Fibroblast of the aortic adventitia (primary cell): ENCODE data around the gene PFKFB4. TPM values are rescaled to one million over a fixed set of nuclear protein-coding genes. Genes with fewer than 3 reads are reported as not detected.
"Not testable (repeated sequence)": the region's sequence is repeated elsewhere in the genome, so short reads cannot be mapped to it uniquely, and the experiment has no call there.

Source experiments
- DNase-seq: peaks from one replicate; pipeline ENCODE4 v3.0.0-alpha.2; 2010; ENCODE audit warnings: low read depth
- H3K4me3 ChIP-seq: 2 replicates; pipeline ENCODE4 v1.5.1; 2011; ENCODE audit warnings: low read depth, mild to moderate bottlenecking, control low read depth, low read length, moderate library complexity
- total RNA-seq: library from RNA; depleted of rRNA; stranded (reverse); fragments of >200 nt; gene quantifications from 2 replicates; pipeline ENCODE4 v1.2.3, GENCODE V29; 2012; ENCODE audit warnings: low replicate concordance
- TF ChIP-seq, protein P1 (sequence below): IDR thresholded peaks from 2 replicates; pipeline ENCODE4 v1.5.1; 2011; ENCODE audit warnings: mild to moderate bottlenecking, low read length, control low read depth, inconsistent platforms; ENCODE audit not compliant: insufficient read depth

The PFKFB4 gene
- total RNA-seq, 1 donor, result 4.7 TPM

DNA sequence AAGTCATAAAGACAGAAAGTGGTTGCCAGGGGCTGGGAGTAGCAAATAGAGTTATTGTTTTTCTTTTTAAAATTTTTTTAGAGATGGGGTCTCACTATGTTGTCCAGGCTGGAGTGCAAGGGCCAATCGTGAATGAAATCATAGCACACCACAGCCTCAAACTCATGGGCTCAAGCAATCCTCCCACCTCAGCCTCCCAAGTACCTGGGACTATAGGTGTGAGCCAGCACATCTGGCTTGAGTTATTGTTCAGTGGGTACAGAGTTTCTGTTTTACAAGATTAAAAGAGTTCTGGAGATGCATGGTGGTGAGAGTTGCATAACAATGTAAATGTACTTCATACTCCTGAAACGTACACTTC, 23.6 kb downstream of the PFKFB4 start:
- H3K4me3 ChIP-seq, result no peak overlapping the region
- DNase-seq, result no peak
- TF ChIP-seq, protein P1, sequence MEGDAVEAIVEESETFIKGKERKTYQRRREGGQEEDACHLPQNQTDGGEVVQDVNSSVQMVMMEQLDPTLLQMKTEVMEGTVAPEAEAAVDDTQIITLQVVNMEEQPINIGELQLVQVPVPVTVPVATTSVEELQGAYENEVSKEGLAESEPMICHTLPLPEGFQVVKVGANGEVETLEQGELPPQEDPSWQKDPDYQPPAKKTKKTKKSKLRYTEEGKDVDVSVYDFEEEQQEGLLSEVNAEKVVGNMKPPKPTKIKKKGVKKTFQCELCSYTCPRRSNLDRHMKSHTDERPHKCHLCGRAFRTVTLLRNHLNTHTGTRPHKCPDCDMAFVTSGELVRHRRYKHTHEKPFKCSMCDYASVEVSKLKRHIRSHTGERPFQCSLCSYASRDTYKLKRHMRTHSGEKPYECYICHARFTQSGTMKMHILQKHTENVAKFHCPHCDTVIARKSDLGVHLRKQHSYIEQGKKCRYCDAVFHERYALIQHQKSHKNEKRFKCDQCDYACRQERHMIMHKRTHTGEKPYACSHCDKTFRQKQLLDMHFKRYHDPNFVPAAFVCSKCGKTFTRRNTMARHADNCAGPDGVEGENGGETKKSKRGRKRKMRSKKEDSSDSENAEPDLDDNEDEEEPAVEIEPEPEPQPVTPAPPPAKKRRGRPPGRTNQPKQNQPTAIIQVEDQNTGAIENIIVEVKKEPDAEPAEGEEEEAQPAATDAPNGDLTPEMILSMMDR, result no peak

DNA sequence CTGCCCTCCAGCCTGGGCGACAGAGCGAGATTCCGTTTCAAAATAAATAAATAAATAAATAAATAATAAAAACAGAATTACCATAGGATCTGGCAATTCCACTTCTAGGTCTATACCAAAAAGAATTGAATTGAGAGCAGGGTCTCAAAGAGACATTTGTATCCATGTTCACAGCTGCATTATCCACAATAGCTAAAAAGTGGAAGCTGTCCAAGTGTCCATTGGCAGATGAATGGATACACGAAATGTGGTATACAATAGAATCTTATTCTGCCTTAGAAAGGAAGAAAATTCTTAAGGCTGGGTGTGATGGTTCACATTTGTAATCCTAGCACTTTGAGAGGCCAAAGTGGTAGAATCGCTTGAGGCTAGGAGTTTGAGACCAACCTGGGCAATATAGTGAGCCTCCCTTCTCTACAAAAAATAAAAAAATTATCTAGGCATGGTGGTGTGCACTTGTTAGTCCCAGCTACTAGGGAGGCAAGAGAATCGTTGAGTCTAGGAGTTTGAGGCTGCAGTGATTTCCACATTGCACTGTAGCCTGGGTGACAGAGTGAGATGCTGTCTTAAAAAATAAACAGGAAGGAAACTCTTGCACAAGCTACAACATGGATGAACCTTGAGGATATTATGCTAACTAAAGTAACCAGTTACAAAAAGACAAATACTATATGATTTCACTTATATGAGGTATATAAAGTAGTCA, 24.2 kb downstream of the PFKFB4 start:
- TF ChIP-seq, protein P1, result no peak

DNA sequence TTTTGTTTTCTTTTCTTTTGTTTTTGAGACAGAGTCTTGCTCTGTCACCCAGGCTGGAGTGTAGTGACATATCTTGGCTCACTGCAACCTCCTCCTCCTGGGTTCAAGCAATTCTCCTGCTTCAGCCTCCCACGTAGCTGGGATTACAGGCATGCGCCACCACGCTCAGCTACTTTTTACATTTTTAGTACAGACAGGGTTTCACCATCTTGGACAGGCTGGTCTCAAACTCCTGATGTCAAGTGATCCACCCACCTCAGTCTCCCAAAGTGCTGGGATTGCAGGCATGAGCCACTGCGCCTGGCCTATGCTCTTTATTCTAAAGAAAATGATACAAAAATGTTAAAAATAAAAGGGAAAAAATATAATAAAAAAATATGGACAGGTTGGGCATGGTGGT, 25.9 kb downstream of the PFKFB4 start:
- H3K4me3 ChIP-seq, DNase-seq: not testable (repeated sequence)

More for the DNA sequence above, 24.2 kb downstream of the PFKFB4 start:
- H3K4me3 ChIP-seq, result no peak overlapping the region
- DNase-seq, result no peak

DNA sequence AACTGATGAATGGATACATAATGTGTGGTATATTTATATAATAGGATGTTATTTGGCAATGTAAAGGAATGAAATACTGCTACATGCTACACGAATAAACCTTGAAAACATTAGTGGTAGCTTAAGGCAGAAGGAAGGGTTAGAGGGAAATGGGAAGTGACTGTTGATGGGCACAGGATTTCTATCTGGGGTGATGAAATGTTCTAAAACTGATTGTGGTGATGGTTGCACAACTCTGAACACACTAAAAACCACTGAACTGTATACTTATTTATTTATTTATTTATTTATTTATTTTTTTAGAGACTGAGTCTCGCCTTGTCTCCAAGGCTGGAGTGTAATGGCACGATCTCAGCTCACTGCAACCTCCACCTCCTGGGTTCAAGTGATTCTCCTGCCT, 27.8 kb downstream of the PFKFB4 start:
- DNase-seq, result no peak
- H3K4me3 ChIP-seq, result no peak overlapping the region
- TF ChIP-seq, protein P1, result no peak

DNA sequence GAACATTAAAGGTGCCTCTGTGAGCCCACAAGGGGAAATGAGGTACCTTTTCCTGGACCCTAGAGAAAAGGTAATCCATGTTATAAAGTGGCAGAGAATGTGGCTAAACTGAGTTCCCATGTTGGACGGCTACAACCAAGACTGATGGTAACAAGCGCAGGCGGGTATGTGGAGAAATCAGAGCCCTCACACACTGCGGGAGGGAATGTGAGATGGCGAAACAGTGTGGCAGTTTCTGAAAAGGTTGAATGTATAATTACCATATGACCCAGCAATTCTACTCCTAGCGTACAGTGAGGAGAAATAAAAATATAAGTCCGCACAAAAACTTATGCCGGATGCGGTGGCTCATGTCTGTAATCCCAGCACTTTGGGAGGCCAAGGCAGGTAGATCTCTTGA, 28.6 kb downstream of the PFKFB4 start:
- DNase-seq, result no peak
- TF ChIP-seq, protein P1, result no peak
- H3K4me3 ChIP-seq, result no peak overlapping the region

DNA sequence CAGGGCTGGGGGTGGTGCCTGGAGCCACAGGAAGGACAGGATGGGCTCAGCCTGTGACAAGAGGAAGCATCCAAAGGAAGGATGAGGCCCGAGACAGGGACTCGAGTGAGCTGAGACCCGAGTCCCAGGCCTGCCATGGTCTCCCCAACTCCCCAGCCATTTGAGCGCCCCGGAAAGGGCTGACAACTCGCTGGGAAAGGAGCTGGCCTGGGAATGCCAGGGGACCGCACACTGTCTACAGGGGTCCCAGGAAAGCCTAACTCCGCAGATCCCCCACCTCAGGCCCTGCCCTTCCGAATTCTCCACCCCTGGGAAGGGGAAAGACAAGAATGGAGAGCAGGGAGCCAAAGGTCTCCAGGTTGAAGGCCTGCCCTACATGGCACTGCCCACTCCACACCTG, 31.6 kb downstream of the PFKFB4 start:
- H3K4me3 ChIP-seq, result no peak overlapping the region
- TF ChIP-seq, protein P1, result no peak
- no peak for DNase-seq

DNA sequence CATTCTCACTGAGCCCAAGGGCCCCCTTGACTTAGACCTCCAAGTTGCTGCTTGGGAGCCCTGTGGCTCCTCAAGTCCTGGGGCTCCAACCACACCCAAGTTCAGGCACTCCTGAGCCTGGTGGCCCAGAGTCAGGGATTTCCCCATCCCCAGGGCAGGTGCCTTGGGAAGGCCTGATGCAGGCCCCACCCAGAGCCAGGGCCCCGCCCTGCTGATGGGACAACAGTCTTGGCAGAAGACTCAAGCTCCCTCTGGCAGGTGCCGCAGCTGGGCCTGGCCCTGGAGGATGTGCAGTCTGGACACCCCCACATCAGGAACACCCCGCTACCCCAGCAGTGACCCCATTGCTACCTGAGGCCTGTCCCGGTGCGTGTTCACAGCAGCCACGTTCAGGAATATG, 35.0 kb downstream of the PFKFB4 start:
- no peak for DNase-seq
- H3K4me3 ChIP-seq, result no peak overlapping the region
- TF ChIP-seq, protein P1, result no peak
